Smooth muscle cell (in vitro differentiated cells): ENCODE data around the gene SF3B3. TPM values are rescaled to one million over a fixed set of nuclear protein-coding genes. Genes with fewer than 3 reads are reported as not detected.

Experiments used
- DNase-seq: peaks from one replicate; lab custom pipeline; 2025; ENCODE audit not compliant: unreplicated experiment; lab: John Stamatoyannopoulos, UW
- H2AFZ ChIP-seq: fragments of 200-600 bp; sonication (generic); 2 replicates; pipeline ENCODE4 v1.6.0; 2016; ENCODE audit warnings: antibody characterized with exemption, low read depth, mild to moderate bottlenecking
- H3F3A ChIP-seq: fragments of 200-600 bp; sonication (generic); 2 replicates; pipeline ENCODE4 v1.6.0; 2017; ENCODE audit warnings: antibody characterized with exemption, low read depth
- H3K27ac ChIP-seq: fragments of 200-600 bp; sonication (generic); 2 replicates; pipeline ENCODE4 v1.5.1; 2016; ENCODE audit warnings: low read depth, mild to moderate bottlenecking
- H3K27me3 ChIP-seq: fragments of 200-600 bp; sonication (generic); 2 replicates; pipeline ENCODE4 v1.6.1; 2016; ENCODE audit warnings: low read depth, mild to moderate bottlenecking
- H3K36me3 ChIP-seq: fragments of 200-600 bp; sonication (generic); 2 replicates; pipeline ENCODE4 v1.5.1; 2016; ENCODE audit warnings: low read depth
- H3K4me1 ChIP-seq: fragments of 200-600 bp; sonication (generic); 2 replicates; pipeline ENCODE4 v1.5.1; 2016; ENCODE audit warnings: low read depth
- H3K4me2 ChIP-seq: fragments of 200-600 bp; sonication (generic); 2 replicates; pipeline ENCODE4 v1.6.0; 2016; ENCODE audit warnings: mild to moderate bottlenecking
- H3K4me3 ChIP-seq: fragments of 200-600 bp; sonication (generic); 2 replicates; pipeline ENCODE4 v1.5.1; 2016; ENCODE audit warnings: mild to moderate bottlenecking
- H3K79me2 ChIP-seq: fragments of 200-600 bp; sonication (generic); 2 replicates; pipeline ENCODE4 v1.6.0; 2016; ENCODE audit warnings: low read depth, mild to moderate bottlenecking
- H3K9ac ChIP-seq: fragments of 200-600 bp; sonication (generic); 2 replicates; pipeline ENCODE4 v1.6.0; 2016; ENCODE audit warnings: low read depth
- H3K9me3 ChIP-seq: fragments of 200-600 bp; sonication (generic); replicated peaks from 2 replicates; pipeline ENCODE4 v1.5.1; 2016; ENCODE audit warnings: low read depth
- H4K20me1 ChIP-seq: fragments of 200-600 bp; sonication (generic); 2 replicates; pipeline ENCODE4 v1.6.0; 2016; ENCODE audit warnings: low read depth
- WGBS: methylation state at CpG from one replicate; pipeline ENCODE4 v1.1.7; 2016; ENCODE audit warnings: low lambda C conversion rate; 5-methylcytosine and 5-hydroxymethylcytosine counted together
- polyA plus RNA-seq: library from polyadenylated mRNA; unstranded; fragments of >200 nt; fragmentation: Nextera tagmentation; extraction: Ambion mirVana; gene quantifications from 2 replicates; pipeline ENCODE4 v1.2.1, GENCODE V29; 2016
- total RNA-seq: library from RNA; depleted of rRNA; stranded (reverse); fragments of >200 nt; gene quantifications from 2 replicates; pipeline ENCODE4 v1.2.3, GENCODE V29; 2014
- TF ChIP-seq, protein P1 (sequence below): fragments of 200-600 bp; sonication (generic); IDR thresholded peaks from 2 replicates; pipeline ENCODE4 v1.5.1; 2017; ENCODE audit warnings: borderline replicate concordance, mild to moderate bottlenecking, antibody characterized with exemption; ENCODE audit not compliant: insufficient read depth, poor library complexity, severe bottlenecking

The SF3B3 gene
- total and polyA plus RNA-seq, 2 experiments from 2014 or later = 126 to 129 TPM

GRCh38 chr16:70610273-70611223, 86.9 kb downstream of the SF3B3 start:
- DNase-seq = no peak
- no peak overlapping the region for H3K4me2 ChIP-seq
- H3K27ac ChIP-seq = no peak overlapping the region
- H3K27me3 ChIP-seq = no peaks in the 10 kb centered on the region
- TF ChIP-seq, protein P1, sequence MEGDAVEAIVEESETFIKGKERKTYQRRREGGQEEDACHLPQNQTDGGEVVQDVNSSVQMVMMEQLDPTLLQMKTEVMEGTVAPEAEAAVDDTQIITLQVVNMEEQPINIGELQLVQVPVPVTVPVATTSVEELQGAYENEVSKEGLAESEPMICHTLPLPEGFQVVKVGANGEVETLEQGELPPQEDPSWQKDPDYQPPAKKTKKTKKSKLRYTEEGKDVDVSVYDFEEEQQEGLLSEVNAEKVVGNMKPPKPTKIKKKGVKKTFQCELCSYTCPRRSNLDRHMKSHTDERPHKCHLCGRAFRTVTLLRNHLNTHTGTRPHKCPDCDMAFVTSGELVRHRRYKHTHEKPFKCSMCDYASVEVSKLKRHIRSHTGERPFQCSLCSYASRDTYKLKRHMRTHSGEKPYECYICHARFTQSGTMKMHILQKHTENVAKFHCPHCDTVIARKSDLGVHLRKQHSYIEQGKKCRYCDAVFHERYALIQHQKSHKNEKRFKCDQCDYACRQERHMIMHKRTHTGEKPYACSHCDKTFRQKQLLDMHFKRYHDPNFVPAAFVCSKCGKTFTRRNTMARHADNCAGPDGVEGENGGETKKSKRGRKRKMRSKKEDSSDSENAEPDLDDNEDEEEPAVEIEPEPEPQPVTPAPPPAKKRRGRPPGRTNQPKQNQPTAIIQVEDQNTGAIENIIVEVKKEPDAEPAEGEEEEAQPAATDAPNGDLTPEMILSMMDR = no peak
- H3K4me3 ChIP-seq = no peak overlapping the region
- no peaks in the 10 kb centered on the region for H3K79me2 ChIP-seq
- 88% methylated on average over 18 of the region's 18 CpGs for WGBS
- no peaks in the 10 kb centered on the region for H3F3A ChIP-seq
- H2AFZ ChIP-seq = no peak overlapping the region
- H3K9me3 ChIP-seq = no peaks in the 10 kb centered on the region
- no peaks in the 10 kb centered on the region for H3K4me1 ChIP-seq
- H3K36me3 ChIP-seq = no peaks in the 10 kb centered on the region
- H4K20me1 ChIP-seq = no peaks in the 10 kb centered on the region
- H3K9ac ChIP-seq = no peak overlapping the region

GRCh38 chr16:70611224-70611598, 87.6 kb downstream of the SF3B3 start:
- Histone ChIP-seq H2AFZ (no peak overlapping the region), H3K4me2 (no peak overlapping the region), H3K9ac (no peak overlapping the region), H3K27me3 (no peaks in the 10 kb centered on the region), H3K79me2 (no peaks in the 10 kb centered on the region), H3K27ac (no peak overlapping the region), H4K20me1 (no peaks in the 10 kb centered on the region), H3K9me3 (no peaks in the 10 kb centered on the region), H3K36me3 (no peaks in the 10 kb centered on the region), H3K4me3 (no peak overlapping the region), H3F3A (no peaks in the 10 kb centered on the region), H3K4me1 (no peaks in the 10 kb centered on the region)
- 86% methylated on average over 5 of the region's 5 CpGs for WGBS
- no peak for DNase-seq
- TF ChIP-seq, protein P1 = no peak

DNA sequence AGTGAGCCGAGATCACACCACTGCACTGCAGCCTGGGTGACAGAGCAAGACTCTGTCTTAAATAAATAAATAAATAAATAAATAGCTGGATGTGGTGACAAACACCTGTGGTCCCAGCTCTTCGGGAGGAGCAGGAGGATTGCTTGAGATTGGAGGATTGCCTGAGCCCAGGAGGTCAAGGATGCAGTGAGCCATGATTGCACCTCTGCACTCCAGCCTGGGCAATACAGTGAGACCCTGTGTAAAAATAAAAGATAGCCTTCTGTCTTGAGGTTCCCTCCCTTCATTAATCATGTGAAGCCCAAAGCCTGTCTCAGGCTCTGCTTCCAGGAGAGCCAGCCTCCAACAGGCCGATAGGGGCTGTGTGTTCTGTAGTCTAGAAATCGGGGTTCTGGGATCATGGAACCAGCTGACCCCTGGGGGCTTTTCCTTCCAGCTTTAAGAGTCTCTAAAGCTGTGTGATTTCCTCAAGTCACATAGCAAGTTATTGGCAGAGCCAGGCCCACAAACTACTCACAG, 88.2 kb downstream of the SF3B3 start:
- H3K27ac ChIP-seq = no peak overlapping the region
- H3K4me1 ChIP-seq = no peaks in the 10 kb centered on the region
- no peaks in the 10 kb centered on the region for H3K27me3 ChIP-seq
- WGBS = 89% methylated on average over 4 of the region's 4 CpGs
- H3K9me3 ChIP-seq = no peaks in the 10 kb centered on the region
- H3K4me2 ChIP-seq = no peak overlapping the region
- TF ChIP-seq, protein P1 = no peak
- no peaks in the 10 kb centered on the region for H3K79me2 ChIP-seq
- no peak overlapping the region for H3K9ac ChIP-seq
- H4K20me1 ChIP-seq = no peaks in the 10 kb centered on the region
- no peak overlapping the region for H3K4me3 ChIP-seq
- no peaks in the 10 kb centered on the region for H3F3A ChIP-seq
- H2AFZ ChIP-seq = no peak overlapping the region
- no peaks in the 10 kb centered on the region for H3K36me3 ChIP-seq
- DNase-seq = no peak
